ACHN (cell line): ENCODE results near the gene EGFR.

Experiments used
- DNase-seq: peaks from one replicate; pipeline ENCODE4 v3.0.0-alpha.2; 2015
- in situ Hi-C: cut with HindIII; loops from 2 replicates; pipeline ENCODE4 v1.10.0; 2017; ENCODE audit warnings: low sequenced_read_pairs, low pct_ligation_motif_present, low pct_unique_long_range_greater_than_20kb

The EGFR gene

DNA sequence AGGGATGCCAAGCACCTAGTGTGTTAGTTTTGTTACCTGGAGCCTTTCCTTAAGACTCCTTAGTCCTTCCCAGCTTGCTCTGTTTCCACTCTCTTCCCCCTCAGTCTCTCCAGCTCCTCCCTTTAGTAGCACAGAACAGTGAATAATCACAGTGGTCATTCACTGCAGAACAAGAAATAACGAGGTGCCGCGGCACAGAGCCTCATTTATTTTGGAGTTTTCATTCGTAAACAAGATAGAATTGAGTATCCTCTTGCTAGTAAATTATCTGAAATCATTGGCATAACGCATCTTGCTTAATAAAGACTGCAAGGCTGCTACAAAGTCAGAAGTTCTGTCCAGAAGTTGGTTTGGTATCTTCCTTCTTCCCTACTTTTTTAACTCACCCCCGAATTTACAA lies 217.0 kb downstream of the EGFR start:
- DNase-seq, result no peak
- in situ Hi-C loops, result no loop called here

DNA sequence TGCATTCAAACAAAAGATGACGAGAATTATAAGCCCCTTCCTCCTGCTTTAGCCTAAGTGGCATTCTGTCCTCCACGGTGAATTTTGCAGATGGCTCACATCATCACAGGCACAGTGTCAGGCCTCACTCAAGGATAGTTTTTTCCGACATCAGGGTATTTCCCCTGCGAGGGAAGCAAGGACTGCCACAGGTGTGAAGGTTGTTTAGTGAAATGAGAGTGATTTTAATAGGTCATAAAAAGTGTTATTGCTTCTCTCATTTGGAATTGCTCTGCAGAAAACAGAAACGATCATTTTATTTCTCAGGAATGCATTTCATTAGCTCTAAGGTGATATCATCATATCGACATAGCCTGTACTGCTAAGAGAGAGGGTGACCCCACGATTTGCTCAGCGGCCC lies 217.7 kb downstream of the EGFR start:
- no peak for DNase-seq
- in situ Hi-C loops, result no loop called here

DNA sequence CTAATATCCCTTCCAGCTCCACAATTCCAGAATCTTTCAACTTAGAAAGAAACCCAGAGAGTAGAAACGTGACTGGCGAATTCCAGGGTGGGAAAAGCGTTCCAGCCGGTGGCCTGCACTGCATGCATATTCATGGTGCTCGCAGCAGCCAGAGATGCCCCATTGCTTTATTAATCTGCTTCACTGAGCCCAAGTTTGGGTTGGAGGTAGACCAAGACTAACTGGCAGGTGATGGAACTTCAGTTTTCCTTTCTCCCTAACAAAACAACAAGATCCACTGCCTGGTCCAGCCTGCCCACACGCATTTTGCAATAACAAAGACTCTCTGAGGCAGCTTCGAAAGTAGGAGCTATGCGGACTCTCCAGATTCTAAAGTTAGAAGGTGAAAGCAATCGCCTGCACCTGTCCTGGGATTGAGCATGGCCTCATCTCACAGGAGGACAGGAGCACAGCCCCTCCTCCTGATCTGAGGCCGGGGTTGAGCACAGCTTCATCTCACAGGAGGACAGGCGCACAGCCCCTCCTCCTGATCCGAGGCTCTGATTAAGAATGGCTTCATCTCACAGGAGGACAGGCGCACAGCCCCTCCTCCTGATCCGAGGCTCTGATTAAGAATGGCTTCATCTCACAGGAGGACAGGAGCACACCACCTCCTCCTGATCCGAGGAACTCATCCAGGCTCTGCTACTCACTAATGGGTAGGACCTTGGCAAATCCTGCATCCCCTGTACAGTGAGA lies 218.5 kb downstream of the EGFR start:
- in situ Hi-C loops, result no loop called here
- DNase-seq, result no peak

DNA sequence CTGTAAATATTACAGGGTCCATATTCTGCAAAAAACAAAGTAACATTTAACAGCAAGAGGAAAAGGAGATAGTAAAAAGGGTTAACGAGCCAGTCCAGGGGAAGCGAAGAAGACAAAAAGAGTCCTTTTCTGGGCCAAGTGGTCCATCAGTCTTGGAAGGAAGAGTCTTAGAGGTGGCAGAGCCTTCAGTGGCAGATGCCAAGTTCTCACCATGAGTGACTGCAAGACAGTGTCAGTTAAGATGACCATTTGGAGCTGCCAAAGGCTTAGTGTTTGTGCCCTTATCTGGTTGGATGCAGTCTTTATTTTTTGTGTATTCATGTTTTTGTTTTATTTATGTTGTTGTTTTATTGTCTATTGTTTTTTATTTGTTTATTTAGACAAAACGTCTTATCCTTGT lies 220.6 kb downstream of the EGFR start:
- DNase-seq, result no peak
- in situ Hi-C loops, result no loop called here

DNA sequence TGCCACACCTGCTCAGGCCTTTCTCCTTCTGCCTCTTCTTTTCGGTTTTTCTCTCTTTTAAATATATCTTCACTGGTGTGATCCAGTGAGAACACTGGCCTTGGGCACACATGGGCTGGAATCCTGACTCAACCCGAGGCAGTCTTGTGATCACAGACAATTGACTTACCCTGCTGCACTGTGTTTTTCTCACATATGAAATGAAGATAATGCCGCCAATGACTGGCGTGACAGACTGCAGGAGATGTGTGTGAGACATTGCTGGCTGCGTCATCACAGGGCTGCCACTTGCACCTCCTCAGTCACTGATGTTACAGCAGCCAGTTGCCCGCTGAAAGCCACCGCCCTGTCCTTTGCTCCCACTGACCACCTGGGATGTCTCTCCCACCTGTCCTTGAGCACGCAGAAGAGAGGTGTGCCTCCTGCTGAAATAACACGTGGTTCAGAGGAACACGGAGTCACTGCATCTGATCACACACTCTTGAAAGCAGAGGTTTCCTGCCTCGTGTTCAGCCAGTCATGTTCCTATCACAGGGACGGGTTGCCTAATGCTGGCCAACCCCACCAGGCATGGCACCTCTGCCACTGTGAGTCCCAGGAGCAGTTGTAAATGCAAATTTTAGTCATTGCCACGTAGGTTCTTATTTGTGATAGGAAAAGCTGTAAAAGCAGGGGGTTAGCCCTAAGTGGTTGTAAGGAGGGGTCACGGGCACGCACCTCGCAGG lies 221.8 kb downstream of the EGFR start:
- DNase-seq, result no peak
- in situ Hi-C loops, result no loop called here

DNA sequence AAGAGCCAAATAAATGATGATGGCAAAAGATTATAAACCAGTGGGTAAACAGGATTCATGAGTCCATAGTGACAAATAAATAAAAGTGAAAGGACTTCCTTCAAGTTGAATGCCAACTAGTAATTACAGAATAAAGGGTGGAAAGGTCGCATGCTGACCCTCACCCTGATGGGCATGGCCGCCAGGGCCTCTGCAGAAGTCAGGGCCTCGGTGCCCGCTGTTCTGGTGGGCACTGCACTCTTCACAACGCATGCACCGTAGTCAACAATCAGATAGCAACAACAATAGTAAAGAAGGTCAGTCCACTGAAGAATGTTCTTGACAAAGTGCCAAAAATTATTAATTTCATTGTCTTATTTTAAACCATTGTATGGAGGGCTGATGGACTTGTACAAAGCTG lies 223.1 kb downstream of the EGFR start:
- in situ Hi-C loops, result no loop called here
- DNase-seq, result no peak

DNA sequence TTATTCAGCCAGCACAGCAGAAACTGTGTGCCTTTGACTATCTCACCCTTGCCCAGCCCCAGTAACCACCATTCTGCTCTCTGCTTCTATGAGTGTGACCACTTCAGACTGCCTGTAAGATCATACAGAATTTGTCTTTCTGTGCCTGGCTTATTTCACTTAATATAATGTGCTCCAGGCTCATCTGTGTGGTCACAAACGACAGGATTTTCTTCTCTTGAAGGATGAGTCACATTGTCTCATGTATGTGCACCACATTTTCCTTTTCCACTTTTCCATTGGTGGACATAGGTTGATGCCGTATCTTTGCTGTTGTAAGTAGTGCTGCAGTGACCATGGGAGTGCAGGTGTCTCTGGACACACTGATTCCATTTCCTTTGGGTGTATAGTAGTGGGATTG lies 223.8 kb downstream of the EGFR start:
- no peak for DNase-seq

DNA sequence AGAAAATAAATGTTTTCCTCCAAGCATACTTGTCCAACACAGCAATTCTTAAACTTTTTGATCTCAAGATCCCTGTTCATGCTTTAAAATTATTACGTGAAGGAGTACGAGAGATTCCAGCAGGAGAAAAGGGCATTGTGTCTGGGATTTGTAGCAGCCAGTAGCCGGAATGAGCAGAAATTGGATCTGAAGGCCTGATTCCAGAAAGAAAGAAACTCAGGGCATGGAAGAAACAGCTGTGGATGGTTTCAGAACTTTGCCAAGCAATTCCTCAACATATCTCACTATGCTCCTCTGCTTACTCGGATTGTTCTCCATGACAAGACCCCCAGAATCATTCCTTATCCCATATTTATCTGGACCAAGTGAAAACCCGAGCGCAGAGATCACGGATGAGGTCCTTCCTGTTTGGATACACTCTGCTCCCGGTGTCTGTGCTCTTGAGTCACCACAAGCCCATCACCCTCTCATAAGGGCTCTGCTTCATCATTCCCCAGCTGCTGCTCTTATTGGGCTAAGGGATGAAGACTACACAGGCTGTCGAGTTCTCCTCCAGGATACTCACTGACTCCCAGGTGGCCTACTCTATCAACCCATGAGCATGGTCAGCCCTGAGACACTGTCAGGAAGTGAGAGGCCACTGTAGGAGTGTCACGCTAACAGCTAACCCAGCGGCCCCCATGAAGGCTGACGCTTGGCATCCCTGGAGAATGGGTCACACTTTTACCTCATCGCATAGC lies 225.4 kb downstream of the EGFR start:
- no peak for DNase-seq
- in situ Hi-C loops, result no loop called here

More for the DNA sequence above, 223.8 kb downstream of the EGFR start:
- in situ Hi-C loops, result no loop called here

DNA sequence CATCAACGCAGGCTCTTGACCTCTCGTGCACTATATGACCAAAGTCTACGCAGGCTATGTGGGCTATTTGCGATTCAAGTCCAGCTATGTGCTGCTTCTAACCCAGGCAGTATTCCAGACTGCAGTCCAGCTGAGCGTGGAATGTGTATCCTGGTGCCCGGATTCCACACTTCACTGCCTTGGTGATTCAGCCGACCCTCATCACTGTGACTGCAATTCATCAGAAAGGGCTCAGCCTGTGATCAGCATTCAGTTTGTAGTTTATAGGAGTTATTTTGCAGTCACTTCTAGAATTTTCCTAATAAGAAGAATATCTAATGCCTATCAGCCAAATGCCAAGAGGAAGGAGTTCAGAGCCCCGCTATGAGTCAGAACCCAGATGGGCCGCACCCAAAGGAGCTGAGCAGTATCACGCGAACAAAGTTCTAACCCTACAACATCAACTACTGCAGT lies 226.5 kb downstream of the EGFR start:
- peak; percentile 99 for DNase-seq
- in situ Hi-C loops, result no loop called here

DNA sequence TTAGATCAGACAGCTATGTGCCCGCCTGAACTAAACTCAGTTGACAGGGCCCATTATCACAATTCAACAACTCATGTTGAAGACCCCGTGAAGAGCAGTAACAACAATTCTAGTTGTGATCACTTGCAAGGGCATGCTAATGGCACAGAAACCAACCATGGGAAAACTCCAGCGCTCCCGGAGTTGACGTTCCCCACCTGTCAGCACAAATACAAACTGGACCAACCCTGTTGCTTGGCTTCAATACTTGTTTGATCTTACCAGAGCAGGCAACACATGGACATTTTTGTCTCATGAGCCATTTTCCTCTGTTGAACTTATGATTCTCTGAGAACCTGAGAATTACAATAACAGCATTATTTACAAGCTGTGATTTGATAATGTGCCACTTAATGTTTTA lies 227.4 kb downstream of the EGFR start:
- DNase-seq, result peak; percentile 25
- in situ Hi-C loops, result no loop called here

DNA sequence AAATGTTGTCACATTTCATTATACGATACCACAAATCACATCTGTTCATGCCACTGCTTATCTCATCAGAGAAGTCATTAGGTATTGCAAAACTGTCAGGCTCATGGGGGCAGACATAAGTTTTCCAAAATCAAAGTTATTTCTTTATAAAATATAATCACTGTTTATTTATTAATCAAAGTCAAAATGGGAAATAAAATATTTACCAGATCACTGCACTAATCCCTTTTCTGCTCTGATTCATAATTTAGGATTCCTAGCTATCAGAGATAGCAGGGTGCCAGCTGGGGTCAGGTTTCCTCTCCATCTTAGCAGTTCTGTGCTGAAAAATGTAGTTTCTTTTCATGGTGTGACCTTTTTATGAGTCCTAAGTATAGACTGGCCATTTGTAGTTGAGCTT lies 228.6 kb downstream of the EGFR start:
- in situ Hi-C loops, result no loop called here
- no peak for DNase-seq

DNA sequence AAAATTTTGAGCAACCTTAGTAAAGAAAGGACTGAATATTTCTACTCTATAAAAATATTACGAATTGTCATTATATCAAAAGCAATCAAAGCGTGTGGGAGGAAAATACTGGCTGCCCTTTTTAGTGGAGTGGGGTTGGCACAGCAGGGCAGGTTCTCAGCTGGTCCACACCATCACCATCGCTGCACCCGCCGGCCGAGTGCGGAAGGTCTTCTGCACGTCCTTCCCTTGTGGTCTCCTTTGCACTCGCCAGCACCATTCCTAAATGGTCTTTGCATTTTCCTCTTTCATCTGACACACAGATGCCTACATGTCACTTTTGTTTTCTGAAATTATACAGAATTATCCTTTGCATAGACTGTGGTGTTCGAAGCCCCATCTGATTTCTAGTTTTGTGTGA lies 229.7 kb downstream of the EGFR start:
- in situ Hi-C loops, result no loop called here
- no peak for DNase-seq

DNA sequence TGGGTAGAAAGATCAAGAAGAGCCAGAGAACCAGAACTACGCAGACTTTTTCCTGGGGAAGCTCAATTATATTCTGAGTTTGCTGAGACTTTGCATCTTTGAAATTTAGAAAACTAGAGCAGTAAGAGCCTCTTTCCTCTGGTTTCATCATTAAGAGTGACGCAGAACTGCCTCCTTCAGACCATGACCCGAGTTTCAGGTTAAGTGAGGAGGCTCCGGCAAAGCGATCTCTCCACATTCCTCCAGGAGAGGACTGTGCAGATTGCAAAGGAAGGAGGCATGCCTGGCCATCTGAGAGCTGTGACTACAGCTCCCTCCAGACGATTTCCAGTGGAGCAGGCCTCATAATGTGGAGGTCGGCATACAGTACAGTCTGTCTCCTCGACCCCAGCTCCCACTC lies 230.5 kb downstream of the EGFR start:
- in situ Hi-C loops, result no loop called here
- no peak for DNase-seq

DNA sequence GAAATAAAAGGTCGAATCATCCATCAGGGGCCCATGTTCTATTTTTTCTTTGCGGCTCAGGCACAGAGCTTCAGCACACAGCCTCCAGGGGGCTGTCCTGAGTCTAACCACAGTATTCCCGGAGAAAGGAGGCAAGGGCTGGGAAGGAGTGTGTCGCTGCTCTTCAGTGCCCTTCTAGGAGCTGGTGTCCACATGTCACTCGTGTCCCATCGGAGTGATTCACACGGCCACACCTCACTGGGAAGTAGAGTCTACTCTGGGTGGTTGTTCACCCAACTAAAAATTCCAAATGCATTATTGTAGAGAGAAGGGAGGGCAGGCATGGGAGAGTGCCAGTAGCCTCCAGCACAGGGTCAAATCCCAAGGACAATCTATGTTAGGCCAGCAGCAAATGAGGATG lies 231.5 kb downstream of the EGFR start:
- in situ Hi-C loops, result loop anchor here (10.0 kb wide), 1 partner anchor 46 kb away; no protein-coding TSS in a partner anchor
- peak; percentile 77 for DNase-seq

DNA sequence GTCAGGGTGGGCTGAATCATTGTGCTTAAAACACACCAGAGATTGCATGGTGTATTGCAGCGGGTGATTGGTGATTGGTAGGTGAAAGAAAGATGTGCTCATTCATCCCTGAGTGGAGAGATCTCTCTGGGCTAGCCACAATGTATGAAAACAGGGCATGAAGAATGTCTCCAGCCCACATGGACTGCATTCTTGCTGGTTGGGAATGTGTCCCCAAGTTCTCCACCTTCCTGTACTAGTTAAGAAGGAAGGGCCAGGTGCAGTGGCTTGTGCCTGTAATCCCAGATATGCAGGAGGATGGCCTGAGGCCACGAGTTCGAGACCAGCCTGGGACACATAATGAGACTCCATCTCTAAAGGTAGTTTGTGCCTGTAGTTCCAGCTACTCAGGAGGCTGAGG lies 232.5 kb downstream of the EGFR start:
- no peak for DNase-seq
- in situ Hi-C loops, result loop anchor here (10.0 kb wide), 1 partner anchor 47 kb away; no protein-coding TSS in a partner anchor

DNA sequence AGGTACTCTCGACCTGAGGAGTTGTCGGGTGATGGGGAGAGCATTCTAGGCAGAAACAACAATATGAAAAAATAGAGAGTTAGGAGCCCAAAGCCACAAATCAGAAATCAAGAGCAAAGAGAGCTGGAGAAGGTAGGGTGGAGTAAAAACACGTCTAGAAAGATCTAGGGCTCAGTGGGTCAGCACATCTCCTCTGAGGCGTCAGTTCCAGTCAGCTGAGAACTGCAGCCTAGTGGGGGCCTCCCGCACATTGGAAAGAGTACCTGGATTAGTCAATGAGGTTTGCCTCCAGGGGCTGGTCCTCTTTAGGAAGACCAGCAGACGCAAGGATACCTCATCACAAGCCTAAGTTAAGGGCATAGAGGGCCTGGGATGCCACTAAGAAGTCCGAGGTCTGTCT lies 233.1 kb downstream of the EGFR start:
- DNase-seq, result no peak
- in situ Hi-C loops, result loop anchor here (10.0 kb wide), 1 partner anchor 47 kb away; no protein-coding TSS in a partner anchor

DNA sequence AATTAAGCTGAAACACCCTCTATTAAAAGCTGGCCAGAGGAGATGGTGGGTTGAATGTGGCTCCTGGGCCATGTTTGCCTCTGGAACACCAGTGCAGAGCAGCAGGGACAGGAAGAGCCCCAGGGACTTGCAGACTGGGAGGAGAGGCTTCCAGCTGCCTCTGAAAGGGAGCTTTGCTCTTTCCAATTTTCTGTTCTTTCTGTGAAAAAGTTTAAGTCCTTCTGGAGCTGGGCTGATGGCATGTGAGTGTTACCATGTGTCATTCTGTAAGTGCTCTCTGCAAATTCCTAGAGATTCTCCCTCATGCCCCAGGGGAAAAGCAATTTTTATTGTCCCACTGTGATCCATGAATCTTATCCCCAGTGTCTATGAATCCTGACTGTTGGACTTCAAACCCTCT lies 233.6 kb downstream of the EGFR start:
- in situ Hi-C loops, result loop anchor here (10.0 kb wide), 1 partner anchor 48 kb away; no protein-coding TSS in a partner anchor
- no peak for DNase-seq

DNA sequence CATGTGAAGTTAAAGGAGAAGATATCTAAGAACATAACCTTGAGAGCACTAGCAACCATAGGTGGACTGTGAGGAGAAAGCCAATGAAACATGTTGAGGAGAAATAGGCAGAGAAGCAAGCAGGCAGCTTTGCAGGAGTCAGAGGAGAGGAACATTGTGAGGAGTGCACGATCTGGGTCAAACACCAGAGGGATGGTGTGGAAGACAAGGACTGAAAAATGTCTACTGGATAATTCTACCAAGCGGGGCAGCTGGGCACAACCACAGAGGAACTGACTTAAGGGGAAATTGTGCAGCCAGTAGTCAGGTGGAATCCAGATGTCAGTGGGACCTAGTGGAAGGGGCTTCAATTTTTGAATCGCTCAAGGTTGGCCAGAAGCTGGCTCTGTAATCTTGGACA lies 234.4 kb downstream of the EGFR start:
- in situ Hi-C loops, result loop anchor here (10.0 kb wide), 1 partner anchor 48 kb away; no protein-coding TSS in a partner anchor
- no peak for DNase-seq

DNA sequence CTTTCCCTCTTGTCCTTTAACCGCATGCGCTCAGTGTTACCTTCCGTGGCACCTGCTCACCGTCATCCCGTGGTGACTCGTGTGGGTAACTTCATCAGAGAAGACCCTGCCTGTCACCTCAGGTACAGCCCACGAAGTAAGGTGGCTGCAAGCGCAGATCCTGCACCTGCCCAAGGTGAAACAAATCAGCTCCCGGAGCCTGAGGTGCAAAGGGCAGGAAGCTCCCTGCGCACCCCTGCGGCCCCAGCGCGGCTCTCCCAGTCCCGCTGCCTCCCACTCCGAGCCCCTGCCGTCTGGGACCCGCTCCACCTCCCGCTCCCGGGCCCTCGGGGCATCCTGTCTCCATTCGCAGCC lies 235.4 kb downstream of the EGFR start:
- no peak for DNase-seq
- in situ Hi-C loops, result loop anchor here (10.0 kb wide), 1 partner anchor 49 kb away; no protein-coding TSS in a partner anchor
